Measurements from ENCODE around the gene MMRN1. TPM values are rescaled to one million over a fixed set of nuclear protein-coding genes. Genes with fewer than 3 reads are reported as not detected.

The MMRN1 gene
- total RNA-seq, 1 donor: not detected

GRCh38 chr4:89995814-89996213 lies 101.2 kb downstream of the MMRN1 start:
- Histone ChIP-seq H3K4me2 (ENCODE audit: insufficient read depth, low read length) (no peak overlapping the region), H3K4me3 (ENCODE audit: insufficient read depth, low read length) (no peak overlapping the region), H3K79me2 (ENCODE audit: insufficient read depth, low read length) (no peaks in the 10 kb centered on the region), H3K36me3 (ENCODE audit: insufficient read depth, low read length) (no peaks in the 10 kb centered on the region), H4K20me1 (ENCODE audit: insufficient read depth, low read length) (no peaks in the 10 kb centered on the region), H3K27me3 (ENCODE audit: insufficient read depth, low read length) (no peaks in the 10 kb centered on the region), H2AFZ (ENCODE audit: low read length) (no peak overlapping the region), H3K9me3 (ENCODE audit: low read depth, low read length) (peaks cover 2% of the 10 kb centered on the region), H3K27ac (ENCODE audit: low read depth, low read length) (no peak overlapping the region), H3K4me1 (ENCODE audit: insufficient read depth, low read length) (no peaks in the 10 kb centered on the region)
- no peak for DNase-seq (ENCODE audit: insufficient read length, low spot score, missing footprints)
- no peak for TF ChIP-seq CTCF (IDR thresholded peaks at IDR 0.05; ENCODE audit: extremely low read depth, low read depth, low read length)

GRCh38 chr4:89997171-89997704 lies 102.6 kb downstream of the MMRN1 start:
- Histone ChIP-seq H3K4me3 (ENCODE audit: insufficient read depth, low read length) (no peak overlapping the region), H4K20me1 (ENCODE audit: insufficient read depth, low read length) (no peaks in the 10 kb centered on the region), H3K4me1 (ENCODE audit: insufficient read depth, low read length) (no peaks in the 10 kb centered on the region), H2AFZ (ENCODE audit: low read length) (no peak overlapping the region), H3K27ac (ENCODE audit: low read depth, low read length) (no peak overlapping the region), H3K4me2 (ENCODE audit: insufficient read depth, low read length) (no peak overlapping the region), H3K9me3 (ENCODE audit: low read depth, low read length) (peaks cover 1% of the 10 kb centered on the region), H3K27me3 (ENCODE audit: insufficient read depth, low read length) (no peaks in the 10 kb centered on the region), H3K36me3 (ENCODE audit: insufficient read depth, low read length) (no peaks in the 10 kb centered on the region), H3K79me2 (ENCODE audit: insufficient read depth, low read length) (no peaks in the 10 kb centered on the region)
- no peak for TF ChIP-seq CTCF (IDR thresholded peaks at IDR 0.05; ENCODE audit: extremely low read depth, low read depth, low read length)
- DNase-seq (ENCODE audit: insufficient read length, low spot score, missing footprints): no peak

GRCh38 chr4:89998469-89999011 lies 103.9 kb downstream of the MMRN1 start:
- Histone ChIP-seq H3K79me2 (ENCODE audit: insufficient read depth, low read length) (no peaks in the 10 kb centered on the region), H3K9me3 (ENCODE audit: low read depth, low read length) (no peaks in the 10 kb centered on the region), H3K4me1 (ENCODE audit: insufficient read depth, low read length) (no peaks in the 10 kb centered on the region), H3K27ac (ENCODE audit: low read depth, low read length) (no peak overlapping the region), H3K36me3 (ENCODE audit: insufficient read depth, low read length) (no peaks in the 10 kb centered on the region), H2AFZ (ENCODE audit: low read length) (no peak overlapping the region), H3K4me3 (ENCODE audit: insufficient read depth, low read length) (no peak overlapping the region), H3K27me3 (ENCODE audit: insufficient read depth, low read length) (no peaks in the 10 kb centered on the region), H4K20me1 (ENCODE audit: insufficient read depth, low read length) (no peaks in the 10 kb centered on the region), H3K4me2 (ENCODE audit: insufficient read depth, low read length) (no peak overlapping the region)
- TF ChIP-seq CTCF (IDR thresholded peaks at IDR 0.05; ENCODE audit: extremely low read depth, low read depth, low read length): no peak
- no peak for DNase-seq (ENCODE audit: insufficient read length, low spot score, missing footprints)

GRCh38 chr4:90001023-90001422 lies 106.4 kb downstream of the MMRN1 start:
- Histone ChIP-seq H3K4me2 (ENCODE audit: insufficient read depth, low read length) (no peak overlapping the region), H3K36me3 (ENCODE audit: insufficient read depth, low read length) (no peaks in the 10 kb centered on the region), H3K79me2 (ENCODE audit: insufficient read depth, low read length) (no peaks in the 10 kb centered on the region), H2AFZ (ENCODE audit: low read length) (no peak overlapping the region), H3K4me1 (ENCODE audit: insufficient read depth, low read length) (no peaks in the 10 kb centered on the region), H3K9me3 (ENCODE audit: low read depth, low read length) (no peaks in the 10 kb centered on the region), H3K27me3 (ENCODE audit: insufficient read depth, low read length) (no peaks in the 10 kb centered on the region), H3K27ac (ENCODE audit: low read depth, low read length) (no peak overlapping the region), H4K20me1 (ENCODE audit: insufficient read depth, low read length) (no peaks in the 10 kb centered on the region), H3K4me3 (ENCODE audit: insufficient read depth, low read length) (no peak overlapping the region)
- DNase-seq (ENCODE audit: insufficient read length, low spot score, missing footprints): no peak
- TF ChIP-seq CTCF (IDR thresholded peaks at IDR 0.05; ENCODE audit: extremely low read depth, low read depth, low read length): no peak

All from osteoblast (primary cell).